Right lobe of liver (tissue), 6 donors: ENCODE measurements around the gene SUGCT. TPM values are rescaled to one million over a fixed set of nuclear protein-coding genes. Genes with fewer than 3 reads are reported as not detected.

Experiments
- ATAC-seq, 4 donors: fragments of 200-7000 bp; cut with Tn5 transposase; one replicate each; pipeline ENCODE4 v1.9.1; 2020; ENCODE audit warnings: mild to moderate bottlenecking in 4 of 4, moderate library complexity in 4 of 4
- DNase-seq, 3 donors: peaks; one replicate each; pipeline ENCODE4 v3.0.0-alpha.2; 2020
- H3K27ac ChIP-seq, 3 donors: fragments of 200-600 bp; one replicate each; pipeline ENCODE4 v1.8.0; 2022
- H3K27me3 ChIP-seq, 2 donors: fragments of 200-600 bp; one replicate each; pipeline ENCODE4 v1.8.0; 2022
- H3K36me3 ChIP-seq, 4 donors: fragments of 200-600 bp; sonication (generic) in 1 of 4; one replicate each; pipeline versions ENCODE4 v1.5.1 to v1.8.0; 2017 to 2022; ENCODE audit warnings: control low read depth in 1 of 4
- H3K4me1 ChIP-seq, 4 donors: fragments of 200-600 bp; sonication (generic) in 1 of 4; one replicate each; pipeline versions ENCODE4 v1.5.1 to v1.8.0; 2017 to 2022; ENCODE audit warnings: control low read depth in 1 of 4
- H3K4me3 ChIP-seq, 3 donors: fragments of 200-600 bp; one replicate each; pipeline ENCODE4 v1.8.0; 2022
- H3K9me3 ChIP-seq, 4 donors: fragments of 200-600 bp; sonication (generic) in 1 of 4; one replicate each; pipeline versions ENCODE4 v1.5.1 to v1.8.0; 2017 to 2022; ENCODE audit warnings: control low read depth in 1 of 4
- POLR2A ChIP-seq: fragments of 450-650 bp; IDR thresholded peaks from one replicate; pipeline ENCODE4 v1.6.1; 2017; ENCODE audit warnings: antibody characterized with exemption, mild to moderate bottlenecking
- WGBS: methylation state at CpG from one replicate; pipeline ENCODE4 v1.1.6; 2018; ENCODE audit warnings: low coverage, low lambda C conversion rate; ENCODE audit not compliant: insufficient coverage; ENCODE audit errors: missing lambda C conversion rate; 5-methylcytosine and 5-hydroxymethylcytosine counted together
- intact Hi-C, 2 donors: fragments of 100-400 bp; cut with DNase I; formaldehyde crosslinking; loops; one replicate each; pipeline versions ENCODE4 v1.11.2 to v1.14.1; 2022
- total RNA-seq, 6 experiments: library from RNA; depleted of rRNA in 2 of 6; stranded (reverse); fragments of >200 nt in 2 of 6; fragmentation: NEBNext Ultra II Directional in 3 of 6; extraction: Animal tissue kit (Norgen Biotek cat#: 25700) in 3 of 6; gene quantifications; one replicate each; pipeline versions ENCODE4 v1.1.0 to v1.2.4, GENCODE V29; 2016 to 2023
- TF ChIP-seq, protein P1 (sequence below), 4 donors: fragments of 200-600 bp in 3 of 4; fragments of 450-650 bp in 1 of 4; IDR thresholded peaks; one replicate each; pipeline versions ENCODE4 v1.5.1 to v1.8.0; 2016 to 2022; ENCODE audit warnings: antibody characterized with exemption in 4 of 4, mild to moderate bottlenecking in 2 of 4
- donor health status: DM: no; HTN: yes; CAD: no.
- donor health status: DM: no; HTN: no; CAD: no.
- donor health status: DM: no; HTN: no; CAD: no.
- donor health status: DM: no; HTN: yes; CAD: no.
- donor health status: DM: no; HTN: yes; CAD: no.

Gene SUGCT
- total RNA-seq, 6 experiments from 2014 or later = 10.1 to 21.0 (median 14.2) TPM

DNA sequence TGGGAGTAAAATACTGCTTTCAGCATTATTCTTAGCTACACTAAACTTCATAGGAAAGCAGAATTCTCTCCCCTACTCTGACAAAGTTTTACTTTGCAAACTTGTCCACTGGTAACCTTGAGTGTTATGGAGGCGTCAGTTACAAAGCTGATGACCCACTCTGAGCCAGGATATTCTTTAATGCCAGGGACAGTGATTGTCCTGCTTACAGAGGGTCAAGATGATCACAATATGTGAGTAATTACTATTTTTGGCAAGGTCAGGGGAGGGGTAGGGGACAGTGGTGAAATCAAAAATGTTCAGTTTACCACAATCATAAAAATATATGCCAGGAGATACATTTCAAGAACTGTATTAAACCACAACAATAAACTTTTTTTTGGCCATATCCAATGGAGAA, 520.6 kb downstream of the SUGCT start:
- intact Hi-C loops = no loop called here
- Histone ChIP-seq H3K4me1 (no peaks in the 10 kb centered on the region), H3K36me3 (no peaks in the 10 kb centered on the region), H3K4me3 (no peak overlapping the region), H3K27me3 (no peaks in the 10 kb centered on the region), H3K9me3 (no peaks in the 10 kb centered on the region), H3K27ac (no peak overlapping the region)
- whole genome bisulfite sequencing = 100% methylated on average over 1 of the region's 1 CpG
- DNase-seq (no peak), ATAC-seq (no peak)
- TF ChIP-seq, protein P1, sequence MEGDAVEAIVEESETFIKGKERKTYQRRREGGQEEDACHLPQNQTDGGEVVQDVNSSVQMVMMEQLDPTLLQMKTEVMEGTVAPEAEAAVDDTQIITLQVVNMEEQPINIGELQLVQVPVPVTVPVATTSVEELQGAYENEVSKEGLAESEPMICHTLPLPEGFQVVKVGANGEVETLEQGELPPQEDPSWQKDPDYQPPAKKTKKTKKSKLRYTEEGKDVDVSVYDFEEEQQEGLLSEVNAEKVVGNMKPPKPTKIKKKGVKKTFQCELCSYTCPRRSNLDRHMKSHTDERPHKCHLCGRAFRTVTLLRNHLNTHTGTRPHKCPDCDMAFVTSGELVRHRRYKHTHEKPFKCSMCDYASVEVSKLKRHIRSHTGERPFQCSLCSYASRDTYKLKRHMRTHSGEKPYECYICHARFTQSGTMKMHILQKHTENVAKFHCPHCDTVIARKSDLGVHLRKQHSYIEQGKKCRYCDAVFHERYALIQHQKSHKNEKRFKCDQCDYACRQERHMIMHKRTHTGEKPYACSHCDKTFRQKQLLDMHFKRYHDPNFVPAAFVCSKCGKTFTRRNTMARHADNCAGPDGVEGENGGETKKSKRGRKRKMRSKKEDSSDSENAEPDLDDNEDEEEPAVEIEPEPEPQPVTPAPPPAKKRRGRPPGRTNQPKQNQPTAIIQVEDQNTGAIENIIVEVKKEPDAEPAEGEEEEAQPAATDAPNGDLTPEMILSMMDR (IDR thresholded peaks at IDR 0.05) = no peak
- TF ChIP-seq POLR2A = no peak

- no peak overlapping the region for H3K27ac ChIP-seq
- ATAC-seq = no peak
- H3K36me3 ChIP-seq = no peaks in the 10 kb centered on the region
- no peaks in the 10 kb centered on the region for H3K27me3 ChIP-seq
- no peaks in the 10 kb centered on the region for H3K9me3 ChIP-seq
- 88% methylated on average over 2 of the region's 2 CpGs for WGBS
- TF ChIP-seq, protein P1 (IDR thresholded peaks at IDR 0.05) = no peak
- TF ChIP-seq POLR2A = no peak
- no peaks in the 10 kb centered on the region for H3K4me1 ChIP-seq
- no peak overlapping the region for H3K4me3 ChIP-seq
- intact Hi-C loops = no loop called here
- DNase-seq = no peak
These were observed 521.5 kb downstream of the SUGCT start for GRCh38 chr7:40656349-40656748.

- intact Hi-C loops = no loop called here
- no peaks in the 10 kb centered on the region for H3K27me3 ChIP-seq
- no peaks in the 10 kb centered on the region for H3K9me3 ChIP-seq
- no peaks in the 10 kb centered on the region for H3K4me1 ChIP-seq
- no peak overlapping the region for H3K27ac ChIP-seq
- H3K4me3 ChIP-seq = no peak overlapping the region
- no peaks in the 10 kb centered on the region for H3K36me3 ChIP-seq
- 83% methylated on average over 1 of the region's 2 CpGs for WGBS
- no peak for DNase-seq
- ATAC-seq = no peak
- TF ChIP-seq POLR2A = no peak
- TF ChIP-seq, protein P1 (IDR thresholded peaks at IDR 0.05) = no peak
These were observed 523.9 kb downstream of the SUGCT start for GRCh38 chr7:40658729-40659128.

GRCh38 chr7:40659231-40659630, 524.4 kb downstream of the SUGCT start:
- Histone ChIP-seq H3K4me3 (no peak overlapping the region), H3K4me1 (no peaks in the 10 kb centered on the region), H3K27ac (no peak overlapping the region), H3K36me3 (no peaks in the 10 kb centered on the region), H3K27me3 (no peaks in the 10 kb centered on the region), H3K9me3 (no peaks in the 10 kb centered on the region)
- TF ChIP-seq POLR2A = no peak
- TF ChIP-seq, protein P1 (IDR thresholded peaks at IDR 0.05) = no peak
- ATAC-seq = no peak
- WGBS = 28% methylated on average over 2 of the region's 2 CpGs
- DNase-seq = no peak
- intact Hi-C loops = no loop called here

DNA sequence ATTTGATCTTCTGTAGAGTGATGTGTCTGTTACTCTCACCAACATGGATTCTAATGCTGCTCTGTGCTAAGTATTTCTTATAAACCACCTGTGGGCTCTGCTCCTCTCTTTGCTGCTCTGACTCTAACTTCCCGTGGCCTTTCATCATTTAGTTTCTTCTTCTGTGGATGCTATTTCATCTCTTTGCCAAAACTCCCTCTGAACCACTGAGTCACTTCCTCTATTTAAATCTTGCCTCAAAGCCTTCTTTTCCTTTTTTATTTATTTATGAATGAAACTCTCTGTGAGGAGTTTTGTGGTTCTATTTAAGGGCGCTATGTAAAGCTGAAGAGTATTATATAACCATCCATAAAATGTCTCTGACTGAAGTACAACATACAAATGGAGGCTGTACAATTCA, 538.5 kb downstream of the SUGCT start:
- ATAC-seq = no peak
- WGBS = 45% methylated on average over 2 of the region's 2 CpGs
- H3K27me3 ChIP-seq = no peaks in the 10 kb centered on the region
- no peak overlapping the region for H3K4me3 ChIP-seq
- no peak for DNase-seq
- no peak overlapping the region for H3K27ac ChIP-seq
- TF ChIP-seq, protein P1 (IDR thresholded peaks at IDR 0.05) = no peak
- no peak for TF ChIP-seq POLR2A
- H3K36me3 ChIP-seq = no peaks in the 10 kb centered on the region
- intact Hi-C loops = no loop called here
- no peaks in the 10 kb centered on the region for H3K4me1 ChIP-seq
- H3K9me3 ChIP-seq = no peaks in the 10 kb centered on the region
